AG04450 (cell line): ENCODE measurements around the gene FHIT. TPM values are rescaled to one million over a fixed set of nuclear protein-coding genes. Genes with fewer than 3 reads are reported as not detected.

Experiments used
- CTCF ChIA-PET: fragments of 300-600, 350-600 bp; formaldehyde crosslinking; extraction: SDS; loops from one replicate; lab custom pipeline; 2022; ENCODE audit warnings: antibody characterized with exemption, inconsistent platforms; lab: Charles Lee
- POLR2A ChIA-PET: fragments of 350-600 bp; formaldehyde crosslinking; extraction: SDS; loops from one replicate; lab custom pipeline; 2021; ENCODE audit warnings: antibody characterized with exemption, inconsistent platforms; lab: Yijun Ruan, JAX
- DNase-seq: peaks from one replicate; pipeline ENCODE4 v3.0.0-alpha.2; 2011; ENCODE audit warnings: low read depth, low spot score
- H3K27ac ChIP-seq: one replicate; pipeline ENCODE4 v1.5.1; 2012; ENCODE audit warnings: low read depth, low read length, control low read depth
- H3K27me3 ChIP-seq: one replicate; pipeline ENCODE4 v1.6.0; 2012; ENCODE audit warnings: low read length; ENCODE audit not compliant: control insufficient read depth, insufficient read depth
- H3K4me3 ChIP-seq: 2 replicates; pipeline ENCODE4 v1.5.1; 2011; ENCODE audit warnings: mild to moderate bottlenecking, low read depth, low read length, control low read depth
- H3K9me3 ChIP-seq: 2 replicates; pipeline ENCODE4 v1.5.1; 2012; ENCODE audit warnings: low read length; ENCODE audit not compliant: control insufficient read depth, insufficient read depth
- polyA plus RNA-seq: library from polyadenylated mRNA; depleted of rRNA; stranded (reverse); fragments of >200 nt; gene quantifications from 2 replicates; pipeline ENCODE4 v1.2.3, GENCODE V29; 2011
- TF ChIP-seq, protein P1 (sequence below): IDR thresholded peaks from 2 replicates; pipeline ENCODE4 v1.5.1; 2011; ENCODE audit warnings: low read depth, low read length, control low read depth, inconsistent platforms

Gene FHIT
- polyA plus RNA-seq, 1 experiment: 0.17 TPM

DNA sequence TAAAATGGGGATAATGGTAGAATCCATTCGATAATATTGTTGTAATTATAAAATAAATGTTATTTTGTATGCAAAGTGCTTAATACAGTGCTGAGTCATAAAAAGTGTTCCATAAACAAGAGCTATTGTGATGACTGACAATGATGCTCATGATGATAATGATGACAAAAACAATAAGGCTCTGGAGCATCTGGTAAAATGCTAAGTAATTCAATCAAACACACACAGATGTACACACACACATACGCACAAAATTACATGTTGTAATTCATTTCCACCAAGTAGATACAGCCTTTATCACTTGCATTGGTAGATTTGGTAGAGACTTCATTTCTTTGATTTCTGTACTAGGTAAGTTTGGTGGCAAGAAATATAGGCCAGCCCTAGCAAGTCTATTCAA is 163.8 kb downstream of the FHIT start:
- POLR2A ChIA-PET: no interaction called here
- DNase-seq: no peak
- CTCF ChIA-PET: no interaction called here
- Histone ChIP-seq H3K4me3 (no peak overlapping the region), H3K27ac (no peak overlapping the region), H3K27me3 (no peaks in the 10 kb centered on the region), H3K9me3 (no peaks in the 10 kb centered on the region)
- TF ChIP-seq, protein P1, sequence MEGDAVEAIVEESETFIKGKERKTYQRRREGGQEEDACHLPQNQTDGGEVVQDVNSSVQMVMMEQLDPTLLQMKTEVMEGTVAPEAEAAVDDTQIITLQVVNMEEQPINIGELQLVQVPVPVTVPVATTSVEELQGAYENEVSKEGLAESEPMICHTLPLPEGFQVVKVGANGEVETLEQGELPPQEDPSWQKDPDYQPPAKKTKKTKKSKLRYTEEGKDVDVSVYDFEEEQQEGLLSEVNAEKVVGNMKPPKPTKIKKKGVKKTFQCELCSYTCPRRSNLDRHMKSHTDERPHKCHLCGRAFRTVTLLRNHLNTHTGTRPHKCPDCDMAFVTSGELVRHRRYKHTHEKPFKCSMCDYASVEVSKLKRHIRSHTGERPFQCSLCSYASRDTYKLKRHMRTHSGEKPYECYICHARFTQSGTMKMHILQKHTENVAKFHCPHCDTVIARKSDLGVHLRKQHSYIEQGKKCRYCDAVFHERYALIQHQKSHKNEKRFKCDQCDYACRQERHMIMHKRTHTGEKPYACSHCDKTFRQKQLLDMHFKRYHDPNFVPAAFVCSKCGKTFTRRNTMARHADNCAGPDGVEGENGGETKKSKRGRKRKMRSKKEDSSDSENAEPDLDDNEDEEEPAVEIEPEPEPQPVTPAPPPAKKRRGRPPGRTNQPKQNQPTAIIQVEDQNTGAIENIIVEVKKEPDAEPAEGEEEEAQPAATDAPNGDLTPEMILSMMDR: no peak

DNA sequence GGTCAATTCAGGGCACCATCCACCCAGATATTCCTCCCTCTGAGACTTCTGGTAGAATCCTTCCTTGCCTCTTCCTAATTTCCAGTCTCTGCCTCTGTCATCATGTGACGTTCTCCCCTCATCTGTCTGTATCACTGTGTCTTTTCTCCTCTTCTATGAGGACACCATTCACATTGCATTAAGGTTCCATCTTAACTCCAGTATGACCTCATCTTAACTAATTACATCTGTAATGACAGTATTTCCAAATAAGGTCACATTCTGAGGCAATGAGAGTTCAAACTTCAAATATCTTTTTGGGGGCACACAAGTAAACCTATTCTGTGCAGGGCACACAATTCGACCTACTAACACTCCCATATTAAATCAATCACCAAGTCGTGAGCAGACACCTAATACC is 169.7 kb downstream of the FHIT start:
- Histone ChIP-seq H3K27ac (no peak overlapping the region), H3K27me3 (no peaks in the 10 kb centered on the region), H3K9me3 (no peaks in the 10 kb centered on the region), H3K4me3 (no peak overlapping the region)
- CTCF ChIA-PET: no interaction called here
- no peak for DNase-seq
- TF ChIP-seq, protein P1: no peak
- POLR2A ChIA-PET: no interaction called here

DNA sequence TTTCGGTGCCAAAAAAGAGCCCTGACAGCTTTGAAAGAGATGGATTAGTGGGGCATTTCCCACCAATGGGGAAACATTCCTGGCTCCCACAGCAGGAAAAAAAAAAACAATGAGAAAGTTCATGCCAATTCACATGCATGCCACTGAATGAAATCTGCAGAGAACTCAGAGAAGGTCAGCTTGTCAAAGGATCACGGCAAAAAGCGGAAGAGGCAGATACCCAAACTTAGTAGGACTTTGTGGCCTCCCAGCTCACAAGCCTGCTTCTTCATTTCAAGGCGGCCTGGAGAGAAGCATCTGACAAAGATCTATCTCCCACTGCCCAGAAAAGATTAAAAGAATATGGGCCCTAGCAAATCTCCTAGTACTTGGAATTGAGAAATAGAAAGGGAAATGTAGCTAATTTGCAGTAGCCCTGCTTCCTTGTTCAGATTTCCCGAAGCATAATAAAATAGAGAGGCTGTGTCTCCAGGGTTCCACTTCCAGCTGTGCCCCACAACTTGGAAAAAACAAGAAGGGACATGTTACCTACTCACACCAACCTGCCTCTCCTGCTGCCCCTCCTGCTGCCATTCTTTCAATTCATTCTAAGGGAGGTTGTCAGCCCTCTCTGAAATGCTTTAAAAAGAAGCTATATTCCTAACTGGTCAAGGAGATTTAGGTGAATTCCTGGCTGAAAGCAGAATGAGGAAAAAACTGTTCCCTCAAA is 170.4 kb downstream of the FHIT start:
- CTCF ChIA-PET: no interaction called here
- TF ChIP-seq, protein P1: no peak
- H3K4me3 ChIP-seq: no peak overlapping the region
- POLR2A ChIA-PET: no interaction called here
- no peak for DNase-seq
- no peaks in the 10 kb centered on the region for H3K9me3 ChIP-seq
- H3K27me3 ChIP-seq: no peaks in the 10 kb centered on the region
- H3K27ac ChIP-seq: no peak overlapping the region

DNA sequence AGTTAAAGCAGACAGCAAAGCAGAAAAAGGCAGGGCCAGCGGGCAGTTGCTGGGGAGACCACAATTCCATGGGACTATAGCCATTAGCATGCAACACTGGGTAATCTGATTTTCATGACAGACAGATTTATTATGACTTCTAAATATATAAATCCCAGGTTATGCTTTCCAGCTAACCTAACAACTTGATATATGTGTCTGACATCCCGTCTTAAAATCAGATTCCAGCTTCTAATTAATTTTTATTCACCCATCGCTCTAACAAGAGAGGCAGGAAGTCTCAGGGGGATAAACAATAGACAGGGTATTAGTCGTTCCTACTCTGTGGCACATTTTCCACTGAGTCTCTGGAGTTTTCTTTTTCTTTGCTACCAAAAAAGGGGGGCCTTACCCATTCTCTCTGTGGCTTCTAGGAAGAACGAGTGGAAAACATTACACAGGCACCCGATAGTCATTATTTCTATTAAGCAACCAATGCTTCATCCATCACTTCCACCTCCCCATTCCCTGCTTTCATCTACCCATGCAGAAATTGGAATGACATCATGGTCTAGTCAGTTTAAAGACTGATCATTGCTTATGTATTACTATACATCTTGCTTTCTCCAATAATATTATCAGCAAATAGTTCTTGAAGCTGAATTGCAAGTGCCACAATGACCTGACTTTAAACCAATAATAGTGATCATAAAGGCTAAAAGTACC is 173.1 kb downstream of the FHIT start:
- no peak for DNase-seq
- H3K9me3 ChIP-seq: no peaks in the 10 kb centered on the region
- no peak overlapping the region for H3K27ac ChIP-seq
- ChIA-PET POLR2A (no interaction called here), CTCF (no interaction called here)
- H3K27me3 ChIP-seq: no peaks in the 10 kb centered on the region
- no peak overlapping the region for H3K4me3 ChIP-seq
- TF ChIP-seq, protein P1: no peak

DNA sequence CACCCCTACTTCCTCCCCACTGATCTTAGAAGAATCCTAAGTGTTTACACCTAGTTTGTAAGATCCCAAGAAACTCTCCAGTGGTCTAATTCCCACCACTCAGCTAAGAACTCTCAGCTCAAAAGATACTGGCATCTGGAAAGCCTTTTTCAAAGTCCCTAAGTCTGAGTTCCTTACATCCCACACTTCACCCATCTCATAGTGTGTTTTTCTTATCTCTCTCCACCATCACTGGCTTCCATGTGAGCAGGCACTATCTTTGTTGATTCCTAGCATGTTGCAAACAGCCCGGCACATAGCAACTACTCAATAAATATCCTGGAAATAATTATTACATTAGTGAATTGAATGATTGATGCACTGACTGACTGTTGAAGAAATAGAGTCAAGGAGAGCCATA is 173.7 kb downstream of the FHIT start:
- DNase-seq: no peak
- H3K4me3 ChIP-seq: no peak overlapping the region
- no peaks in the 10 kb centered on the region for H3K27me3 ChIP-seq
- ChIA-PET POLR2A (no interaction called here), CTCF (no interaction called here)
- no peaks in the 10 kb centered on the region for H3K9me3 ChIP-seq
- TF ChIP-seq, protein P1: no peak
- H3K27ac ChIP-seq: no peak overlapping the region
